ENCODE measurements around the gene TRIM31.

GRCh38 chr6:30152016-30152673, 39.3 kb upstream of the TRIM31 start:
- TF ChIP-seq POLR2A (IDR thresholded peaks at IDR 0.05; ENCODE audit: low read depth, low read length) (no peak), RAD21 (IDR thresholded peaks at IDR 0.05; ENCODE audit: low read length) (no peak), CTCF (conservative IDR thresholded peaks at IDR 0.05; ENCODE audit: low read depth, low read length) (no peak), RFX5 (IDR thresholded peaks at IDR 0.05; ENCODE audit: low read depth, low read length) (no peak), MAZ (IDR thresholded peaks at IDR 0.05; ENCODE audit: borderline replicate concordance, low read depth, low read length) (no peak), FOS (IDR thresholded peaks at IDR 0.05; ENCODE audit: low read depth, low read length) (no peak), MAFK (IDR thresholded peaks at IDR 0.05; ENCODE audit: low read depth, low read length) (no peak), ELK1 (IDR thresholded peaks at IDR 0.05; ENCODE audit: borderline replicate concordance, low read depth, low read length) (no peak), BHLHE40 (IDR thresholded peaks at IDR 0.05; ENCODE audit: low read depth, low read length) (no peak), RCOR1 (IDR thresholded peaks at IDR 0.05; ENCODE audit: insufficient replicate concordance, low read length) (no peak), MXI1 (IDR thresholded peaks at IDR 0.05; ENCODE audit: borderline replicate concordance, low read depth, low read length) (no peak)
- TF ChIP-seq, protein P1, sequence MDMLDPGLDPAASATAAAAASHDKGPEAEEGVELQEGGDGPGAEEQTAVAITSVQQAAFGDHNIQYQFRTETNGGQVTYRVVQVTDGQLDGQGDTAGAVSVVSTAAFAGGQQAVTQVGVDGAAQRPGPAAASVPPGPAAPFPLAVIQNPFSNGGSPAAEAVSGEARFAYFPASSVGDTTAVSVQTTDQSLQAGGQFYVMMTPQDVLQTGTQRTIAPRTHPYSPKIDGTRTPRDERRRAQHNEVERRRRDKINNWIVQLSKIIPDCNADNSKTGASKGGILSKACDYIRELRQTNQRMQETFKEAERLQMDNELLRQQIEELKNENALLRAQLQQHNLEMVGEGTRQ (IDR thresholded peaks at IDR 0.05; ENCODE audit: low read depth, low read length): no peak
